Tibial artery (tissue), 4 donors: ENCODE results near the gene ZEB1.

ENCODE experiments used
- DNase-seq, 2 donors: peaks; one replicate each; pipeline ENCODE4 v3.0.0-alpha.2; 2019
- H3K27ac ChIP-seq, 2 donors: fragments of 200-600 bp; sonication (generic) in 1 of 2; 1 replicate in 1 of 2; 2 replicates in 1 of 2; pipeline ENCODE4 v1.5.1; 2018 to 2019; ENCODE audit warnings: mild to moderate bottlenecking in 1 of 2
- H3K27me3 ChIP-seq, 2 donors: fragments of 200-600 bp; sonication (generic) in 1 of 2; one replicate each; pipeline versions ENCODE4 v1.5.1 to v1.6.0; 2016 to 2019
- H3K36me3 ChIP-seq, 3 donors: fragments of 200-600 bp; sonication (generic) in 2 of 3; one replicate each; pipeline ENCODE4 v1.5.1; 2016 to 2019; ENCODE audit warnings: mild to moderate bottlenecking in 2 of 3
- H3K4me1 ChIP-seq, 4 donors: fragments of 200-600 bp; sonication (generic) in 2 of 4; 1 replicate in 3 of 4; 2 replicates in 1 of 4; pipeline ENCODE4 v1.5.1; 2016 to 2019
- H3K4me3 ChIP-seq, 2 donors: fragments of 200-600 bp; sonication (generic) in 1 of 2; 1 replicate in 1 of 2; 2 replicates in 1 of 2; pipeline ENCODE4 v1.5.1; 2018 to 2019; ENCODE audit warnings: mild to moderate bottlenecking in 2 of 2
- H3K9me3 ChIP-seq, 3 donors: fragments of 200-600 bp; sonication (generic) in 1 of 3; one replicate each; pipeline ENCODE4 v1.5.1; 2016 to 2019
- CTCF ChIP-seq, 2 experiments: fragments of 200-600 bp in 1 of 2; fragments of 450-650 bp in 1 of 2; IDR thresholded peaks; one replicate each; pipeline ENCODE4 v1.5.1; 2017 to 2019; ENCODE audit warnings: antibody characterized with exemption in 2 of 2, mild to moderate bottlenecking in 1 of 2, moderate library complexity in 1 of 2
- intact Hi-C: fragments of 100-400 bp; cut with DNase I; formaldehyde crosslinking; loops from one replicate; pipeline ENCODE4 v1.15.0; 2023; ENCODE audit warnings: low total_unique reads

ZEB1 gene

GRCh38 chr10:31314256-31315150 is 4.5 kb upstream of the ZEB1 start:
- no peaks in the 10 kb centered on the region for H3K9me3 ChIP-seq
- intact Hi-C loops: loop anchor here (10.0 kb wide), 3 partner anchors 280 to 450 kb away; partner anchors contain the start of gene ZNF438
- no peaks in the 10 kb centered on the region for H3K27me3 ChIP-seq
- DNase-seq: no peak
- no peak for TF ChIP-seq CTCF (IDR thresholded peaks at IDR 0.05)
- peaks cover 0 to 5% (median 2%) of the 10 kb centered on the region in 4 donors for H3K4me1 ChIP-seq
- H3K27ac ChIP-seq: no peak overlapping the region
- no peaks in the 10 kb centered on the region for H3K36me3 ChIP-seq
- H3K4me3 ChIP-seq: no peak overlapping the region

- H3K4me1 ChIP-seq: peaks cover 0 to 5% (median 2%) of the 10 kb centered on the region in 4 donors
- H3K36me3 ChIP-seq: no peaks in the 10 kb centered on the region
- intact Hi-C loops: loop anchor here (10.0 kb wide), 3 partner anchors 281 to 449 kb away; partner anchors contain the start of gene ZNF438
- no peak overlapping the region for H3K27ac ChIP-seq
- TF ChIP-seq CTCF (IDR thresholded peaks at IDR 0.05): no peak
- DNase-seq: no peak
- no peaks in the 10 kb centered on the region for H3K9me3 ChIP-seq
- no peaks in the 10 kb centered on the region for H3K27me3 ChIP-seq
- H3K4me3 ChIP-seq: no peak overlapping the region
Observed at GRCh38 chr10:31315453-31315852, 3.6 kb upstream of the ZEB1 start.

- DNase-seq: no peak
- no peaks in the 10 kb centered on the region for H3K36me3 ChIP-seq
- intact Hi-C loops: loop anchor here (10.0 kb wide), 3 partner anchors 282 to 448 kb away; partner anchors contain the start of gene ZNF438
Observed at GRCh38 chr10:31317171-31317570, 1.8 kb upstream of the ZEB1 start.

GRCh38 chr10:31317652-31318381 is 1.2 kb upstream of the ZEB1 start:
- TF ChIP-seq CTCF (IDR thresholded peaks at IDR 0.05): no peak
- Histone ChIP-seq H3K4me1 (peaks cover 0 to 25% (median 6%) of the 10 kb centered on the region in 4 donors), H3K27me3 (no peaks in the 10 kb centered on the region), H3K36me3 (no peaks in the 10 kb centered on the region), H3K9me3 (no peaks in the 10 kb centered on the region), H3K27ac (peak overlapping the region; percentile 97 to 98), H3K4me3 (peak overlapping the region; percentile 98 to 99)
- intact Hi-C loops: loop anchor here (10.0 kb wide), 3 partner anchors 283 to 447 kb away; partner anchors contain the start of gene ZNF438
- DNase-seq: no peak

More at GRCh38 chr10:31317171-31317570, 1.8 kb upstream of the ZEB1 start:
- TF ChIP-seq CTCF (IDR thresholded peaks at IDR 0.05): no peak
- Histone ChIP-seq H3K4me1 (peaks cover 0 to 18% (median 6%) of the 10 kb centered on the region in 4 donors), H3K4me3 (no peak overlapping the region), H3K27ac (no peak overlapping the region), H3K27me3 (no peaks in the 10 kb centered on the region), H3K9me3 (no peaks in the 10 kb centered on the region)

- intact Hi-C loops: loop anchor here (10.0 kb wide), 3 partner anchors 284 to 446 kb away; partner anchors contain the start of gene ZNF438
- peak; percentile 73 to 82 for DNase-seq
- Histone ChIP-seq H3K9me3 (no peaks in the 10 kb centered on the region), H3K27ac (peak overlapping the region; percentile 97 to 98), H3K36me3 (no peaks in the 10 kb centered on the region), H3K27me3 (no peaks in the 10 kb centered on the region), H3K4me3 (peak overlapping the region; percentile 98 to 99), H3K4me1 (peaks cover 0 to 25% (median 6%) of the 10 kb centered on the region in 4 donors)
- TF ChIP-seq CTCF (IDR thresholded peaks at IDR 0.05): no peak
Observed at GRCh38 chr10:31318382-31318853, 598 bp upstream of the ZEB1 start.
